ENCODE data around the gene UNC45B.

DNA sequence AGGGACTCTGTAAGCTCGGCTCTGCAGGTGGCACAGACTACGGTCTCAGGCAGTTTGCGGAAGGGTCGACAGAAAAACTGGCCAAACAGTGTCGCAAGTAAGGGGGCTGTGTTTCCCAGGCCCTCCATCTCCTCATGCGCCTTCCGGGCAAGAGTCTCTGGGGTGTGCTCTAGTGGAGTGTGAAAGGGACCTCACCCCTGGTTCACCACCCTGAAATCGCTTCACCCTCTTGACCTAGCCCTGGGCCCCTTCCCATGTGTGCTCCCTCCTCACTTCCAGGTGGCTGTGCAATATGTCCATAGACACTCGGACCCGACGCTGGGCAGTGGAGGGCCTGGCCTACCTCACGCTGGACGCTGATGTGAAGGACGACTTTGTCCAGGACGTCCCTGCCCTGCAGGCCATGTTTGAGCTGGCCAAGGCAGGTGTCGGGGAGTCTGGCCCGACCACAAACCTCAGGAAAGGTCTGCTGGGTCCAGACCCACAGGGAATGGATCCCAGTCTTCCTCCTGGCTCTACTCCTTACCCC, 22.3 kb downstream of the UNC45B start:
- TF ChIP-seq, protein P1, sequence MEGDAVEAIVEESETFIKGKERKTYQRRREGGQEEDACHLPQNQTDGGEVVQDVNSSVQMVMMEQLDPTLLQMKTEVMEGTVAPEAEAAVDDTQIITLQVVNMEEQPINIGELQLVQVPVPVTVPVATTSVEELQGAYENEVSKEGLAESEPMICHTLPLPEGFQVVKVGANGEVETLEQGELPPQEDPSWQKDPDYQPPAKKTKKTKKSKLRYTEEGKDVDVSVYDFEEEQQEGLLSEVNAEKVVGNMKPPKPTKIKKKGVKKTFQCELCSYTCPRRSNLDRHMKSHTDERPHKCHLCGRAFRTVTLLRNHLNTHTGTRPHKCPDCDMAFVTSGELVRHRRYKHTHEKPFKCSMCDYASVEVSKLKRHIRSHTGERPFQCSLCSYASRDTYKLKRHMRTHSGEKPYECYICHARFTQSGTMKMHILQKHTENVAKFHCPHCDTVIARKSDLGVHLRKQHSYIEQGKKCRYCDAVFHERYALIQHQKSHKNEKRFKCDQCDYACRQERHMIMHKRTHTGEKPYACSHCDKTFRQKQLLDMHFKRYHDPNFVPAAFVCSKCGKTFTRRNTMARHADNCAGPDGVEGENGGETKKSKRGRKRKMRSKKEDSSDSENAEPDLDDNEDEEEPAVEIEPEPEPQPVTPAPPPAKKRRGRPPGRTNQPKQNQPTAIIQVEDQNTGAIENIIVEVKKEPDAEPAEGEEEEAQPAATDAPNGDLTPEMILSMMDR (IDR thresholded peaks at IDR 0.05; ENCODE audit: low read depth, low read length, poor library complexity, severe bottlenecking): no peak
- TF ChIP-seq EZH2phosphoT487 (IDR thresholded peaks at IDR 0.05; ENCODE audit: borderline replicate concordance, low read length): no peak

All from DOHH2 (cell line).